Measurements from ENCODE around the gene CLCNKB.
"Not testable (repeated sequence)": the region's sequence is repeated elsewhere in the genome, so short reads cannot be mapped to it uniquely, and the experiment has no call there.

The CLCNKB gene

DNA sequence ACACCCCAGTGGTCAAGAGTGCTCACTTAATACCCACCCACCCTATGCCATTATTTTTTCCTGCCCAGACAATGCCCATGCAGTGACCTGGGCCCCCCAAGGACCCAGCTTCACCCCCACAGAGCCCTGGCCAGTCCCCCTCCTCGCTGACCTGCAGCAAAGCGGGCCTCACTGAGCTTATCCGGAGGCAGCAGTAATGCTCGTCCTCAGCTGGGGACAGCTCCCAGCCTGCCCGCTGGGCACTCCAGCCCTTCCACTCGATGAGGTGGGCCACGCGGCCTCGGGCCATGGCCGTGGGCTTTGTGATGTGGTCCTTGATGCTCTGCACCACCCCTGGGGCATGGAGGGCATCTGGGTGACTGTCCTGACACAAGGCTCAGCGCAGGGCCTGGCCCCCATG, 7.1 kb upstream of the CLCNKB start:
- not testable (repeated sequence) for DNase-seq

DNA sequence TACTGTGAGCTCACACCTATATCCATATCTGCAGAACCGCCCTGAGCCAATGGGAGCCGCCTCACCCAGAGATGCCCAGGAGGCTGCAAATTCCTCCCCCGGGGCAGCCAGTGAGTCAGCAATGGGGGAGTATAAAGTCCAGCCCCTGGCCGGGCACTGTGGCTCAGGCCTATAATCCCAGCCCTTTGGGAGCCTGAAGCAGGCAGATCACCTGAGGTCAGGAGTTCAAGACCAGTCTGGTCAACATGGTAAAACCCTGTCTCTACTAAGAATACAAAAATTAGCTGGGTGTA, 5.0 kb upstream of the CLCNKB start:
- no peak for DNase-seq

- not testable (repeated sequence) for DNase-seq
Measured at GRCh38 chr1:16039871-16040270, 3.7 kb upstream of the CLCNKB start.

- no peak for DNase-seq
Measured at GRCh38 chr1:16041200-16041599, 2.4 kb upstream of the CLCNKB start.

GRCh38 chr1:16042096-16042495, 1.5 kb upstream of the CLCNKB start:
- no peak for DNase-seq

GRCh38 chr1:16042654-16043053, 928 bp upstream of the CLCNKB start:
- not testable (repeated sequence) for DNase-seq

DNA sequence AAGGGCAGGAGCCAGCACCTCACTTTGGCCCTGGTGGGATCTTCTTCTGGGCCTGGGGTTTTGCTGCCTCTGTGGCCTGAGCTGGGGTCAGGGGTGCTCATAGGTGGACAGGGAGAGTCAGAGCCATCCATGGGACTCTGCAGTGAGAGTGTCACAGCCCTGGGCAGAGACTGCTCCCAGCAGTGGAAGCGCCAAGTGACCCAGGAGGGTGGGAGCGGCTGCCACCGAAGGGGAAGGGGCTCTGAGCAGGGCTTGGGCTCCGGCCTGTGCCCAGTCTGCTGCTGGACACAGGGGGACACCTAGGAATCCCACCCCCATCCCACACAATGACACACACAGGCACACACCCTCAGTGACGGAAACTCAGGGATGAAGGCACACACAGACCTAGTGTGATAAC, 368 bp downstream of the CLCNKB start:
- no peak for DNase-seq

- DNase-seq: no peak
Measured at GRCh38 chr1:16046842-16047241, 3.3 kb downstream of the CLCNKB start.

DNA sequence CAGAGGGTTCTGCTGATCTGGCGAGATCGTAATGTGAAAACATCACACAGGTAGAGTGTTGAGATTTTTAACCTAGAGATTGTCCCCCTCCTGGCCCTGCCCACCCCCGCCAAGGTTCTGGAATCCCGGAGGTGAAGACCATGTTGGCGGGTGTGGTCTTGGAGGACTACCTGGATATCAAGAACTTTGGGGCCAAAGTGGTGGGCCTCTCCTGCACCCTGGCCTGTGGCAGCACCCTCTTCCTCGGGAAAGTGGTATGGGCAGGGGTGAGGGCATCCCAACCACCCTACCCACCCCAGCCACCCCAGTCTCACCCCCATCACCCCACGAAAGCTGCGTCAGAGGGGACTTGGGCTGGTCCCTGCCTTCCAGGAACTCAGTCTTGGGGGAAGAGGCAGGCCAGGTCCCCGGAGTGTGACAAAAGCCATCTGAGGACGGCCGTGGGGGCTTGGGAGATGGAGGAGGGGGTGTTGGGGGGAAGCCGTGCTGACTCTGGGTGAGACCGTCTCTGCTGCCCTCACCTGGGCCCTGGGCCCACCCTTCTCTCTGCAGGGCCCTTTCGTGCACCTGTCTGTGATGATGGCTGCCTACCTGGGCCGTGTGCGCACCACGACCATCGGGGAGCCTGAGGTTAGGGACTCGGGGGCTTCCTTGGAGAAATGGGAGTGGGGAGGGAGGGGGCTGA, 4.4 kb downstream of the CLCNKB start:
- no peak for DNase-seq

GRCh38 chr1:16048573-16049189, 5.1 kb downstream of the CLCNKB start:
- peak; percentile 60 to 62 for DNase-seq

DNA sequence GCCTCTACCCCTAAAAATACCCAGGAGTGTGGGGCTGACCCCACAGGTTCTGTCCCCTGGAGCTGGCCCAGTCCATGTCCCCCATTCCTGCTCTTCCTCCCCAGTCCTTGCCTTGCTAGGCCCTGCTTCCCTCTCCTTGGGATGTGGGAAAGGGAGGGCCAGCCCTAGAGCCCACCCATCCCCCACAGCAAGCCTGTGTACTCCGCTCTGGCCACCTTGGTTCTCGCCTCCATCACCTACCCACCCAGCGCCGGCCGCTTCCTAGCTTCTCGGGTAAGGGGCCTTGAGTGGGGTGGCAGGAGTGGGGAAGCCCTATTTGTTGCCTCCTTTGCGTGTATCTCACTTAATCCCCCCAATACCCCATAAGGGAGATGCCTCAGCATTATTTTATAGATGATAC, 6.7 kb downstream of the CLCNKB start:
- DNase-seq: no peak

DNA sequence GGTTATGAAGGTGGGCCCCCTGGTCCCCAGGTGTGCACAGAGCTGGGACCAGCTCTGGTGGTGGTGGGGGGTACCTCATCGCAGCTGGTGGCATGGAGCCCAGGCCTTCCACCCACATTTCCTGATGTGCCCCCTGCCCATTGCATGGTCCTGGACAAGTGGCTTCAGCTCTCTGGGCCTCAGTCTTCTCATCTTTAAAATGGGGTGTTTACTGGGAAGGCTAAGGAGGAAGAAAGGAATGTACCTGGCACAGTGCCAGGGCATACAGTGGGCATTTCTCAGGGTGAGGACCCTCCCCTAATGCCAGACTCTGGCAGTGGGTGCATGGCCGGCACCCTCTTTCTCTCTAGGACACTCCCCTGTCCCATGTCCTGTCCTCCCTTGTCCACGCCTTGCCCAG, 7.5 kb downstream of the CLCNKB start:
- DNase-seq: no peak

GRCh38 chr1:16051949-16052348, 8.4 kb downstream of the CLCNKB start:
- not testable (repeated sequence) for DNase-seq

- DNase-seq: no peak
Measured at GRCh38 chr1:16053781-16054502, 10.4 kb downstream of the CLCNKB start.

DNA sequence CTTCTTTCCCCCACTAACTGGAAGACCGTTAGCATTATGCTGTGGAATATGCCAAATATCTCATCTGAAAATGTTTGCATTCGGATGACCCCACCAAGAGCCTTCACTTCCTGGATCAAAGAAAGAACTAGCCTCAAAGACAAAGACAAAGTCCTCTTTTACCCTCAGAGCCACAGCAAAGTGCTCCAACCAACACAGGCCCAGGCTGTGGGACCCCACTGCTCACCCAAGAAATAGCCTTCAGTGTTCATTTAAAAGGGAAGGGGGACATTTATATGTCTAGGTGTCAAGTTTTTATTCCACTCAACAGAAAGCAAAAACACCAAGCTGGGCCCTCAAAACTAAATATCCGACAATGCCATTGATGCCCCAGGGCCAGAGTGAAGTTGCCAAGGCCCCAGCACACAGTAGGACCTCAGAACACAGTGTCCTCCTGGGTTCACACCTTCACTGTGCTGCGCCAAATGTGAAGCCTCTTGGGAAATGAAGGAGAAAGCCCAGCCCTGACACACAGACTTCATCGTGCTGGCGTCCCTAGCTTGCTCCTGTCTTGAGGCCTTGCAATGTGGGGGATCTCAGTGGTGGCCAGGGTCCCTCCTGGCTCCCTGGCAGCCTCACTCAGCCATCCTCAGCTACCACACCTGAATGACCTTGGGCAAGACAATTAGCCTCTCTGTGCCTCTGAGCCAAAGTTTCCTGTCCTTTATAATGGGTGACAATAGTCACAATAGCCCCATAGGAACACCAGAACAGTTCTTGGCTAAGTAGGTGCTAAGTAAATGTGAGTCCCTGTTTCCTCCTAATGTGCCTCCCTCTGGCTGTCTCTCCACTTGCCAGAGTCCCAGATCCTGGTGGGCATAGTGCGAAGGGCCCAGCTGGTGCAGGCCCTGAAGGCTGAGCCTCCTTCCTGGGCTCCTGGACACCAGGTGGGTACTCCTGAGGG, 11.3 kb downstream of the CLCNKB start:
- DNase-seq: no peak

GRCh38 chr1:16055613-16056520, 12.3 kb downstream of the CLCNKB start:
- DNase-seq: peak; percentile 61 to 77

GRCh38 chr1:16056521-16056912, 12.9 kb downstream of the CLCNKB start:
- not testable (repeated sequence) for DNase-seq

DNA sequence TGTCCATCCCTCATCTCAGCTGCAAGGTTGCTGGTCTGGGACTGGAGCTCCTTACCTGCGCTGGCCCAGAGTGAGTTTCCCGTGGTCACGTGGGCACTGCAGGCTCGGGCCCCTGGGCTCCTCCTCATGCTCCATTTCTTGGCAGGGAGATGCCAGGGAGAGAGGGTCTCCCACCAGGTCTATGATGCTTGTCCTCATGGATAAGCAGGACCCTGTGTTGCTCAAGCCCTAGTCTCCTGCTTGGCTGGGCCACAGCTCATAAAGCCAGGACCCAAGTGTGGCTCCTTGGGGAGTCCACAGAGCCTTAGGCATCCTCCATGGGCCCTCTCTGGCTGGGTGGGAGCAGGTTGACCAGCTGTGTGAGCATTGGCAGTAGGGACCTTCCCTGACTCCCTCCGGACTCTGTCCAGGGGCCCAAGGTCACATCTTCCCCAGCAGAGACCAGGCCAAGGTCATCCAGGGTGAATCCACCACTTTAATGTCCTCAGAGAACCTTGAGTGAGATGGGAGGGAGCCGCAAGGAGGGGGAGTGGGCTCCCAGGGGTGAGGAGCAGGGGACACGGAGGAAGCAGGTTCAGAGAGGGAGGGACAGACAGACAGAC, 13.8 kb downstream of the CLCNKB start:
- not testable (repeated sequence) for DNase-seq

GRCh38 chr1:16058394-16059120, 15.0 kb downstream of the CLCNKB start:
- not testable (repeated sequence) for DNase-seq

GRCh38 chr1:16061266-16061665, 17.7 kb downstream of the CLCNKB start:
- no peak for DNase-seq
